CD4-positive, alpha-beta T cell treated with Interleukin-12 subunit alpha and Interleukin-12 subunit beta, for 1 hour (primary cell): ENCODE data around the gene PRKAG2.
A peak's percentile ranks its signal among the peaks of the same experiment; 100 is the strongest.

Experiments used
- DNase-seq: peaks from one replicate; pipeline ENCODE4 v3.0.0-alpha.2; 2020

PRKAG2 gene

DNA sequence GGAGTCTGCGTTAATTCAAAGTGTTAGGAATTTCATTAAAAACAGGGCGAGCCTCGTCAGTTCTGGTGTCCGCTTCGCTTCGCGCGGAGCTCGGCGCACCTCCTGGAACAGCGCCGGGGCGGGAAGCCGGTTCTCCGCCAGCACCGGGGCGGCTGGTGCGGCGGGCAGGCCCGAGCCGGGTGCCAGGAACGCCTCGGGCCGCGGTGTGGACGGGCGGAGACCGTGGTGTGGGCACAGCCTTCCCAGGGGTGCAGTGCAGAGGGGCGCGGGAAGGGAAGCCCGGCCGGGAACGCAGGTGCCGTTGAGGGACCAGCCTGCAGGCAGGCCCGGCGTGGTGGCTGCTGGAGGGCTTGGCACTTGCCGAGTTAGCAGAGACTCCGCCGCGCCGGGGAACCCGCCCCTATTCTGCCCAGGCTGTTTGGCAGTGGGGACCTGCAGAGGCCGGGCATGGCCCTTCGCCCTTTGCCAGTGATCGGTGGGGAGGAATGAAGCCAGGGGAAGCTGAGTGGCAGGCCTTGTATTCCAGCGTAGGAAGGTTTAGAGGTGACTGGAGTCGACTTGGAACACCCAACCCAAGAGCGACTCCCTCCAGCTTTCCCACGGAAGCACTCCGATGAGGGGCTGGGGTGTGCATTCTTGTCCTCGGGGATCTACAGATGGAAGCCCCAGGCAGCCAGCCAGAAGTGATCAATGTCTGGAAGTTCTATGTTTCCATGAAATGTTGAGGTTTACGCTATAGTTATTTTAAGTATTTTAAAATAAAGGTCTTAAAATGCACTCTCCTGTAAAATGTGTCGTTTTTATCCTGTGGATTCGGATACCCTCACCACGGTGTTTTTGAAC, 356.3 kb downstream of the PRKAG2 start:
- DNase-seq: peak; percentile 18

GRCh38 chr7:151519765-151520418, 357.0 kb downstream of the PRKAG2 start, which contains the start of gene RHEB:
Gene RHEB, minus strand, starts transcription at chr7:151519895. Its CDS starts 384 bp downstream, at chr7:151519511.
- peak; percentile 99 for DNase-seq

DNA sequence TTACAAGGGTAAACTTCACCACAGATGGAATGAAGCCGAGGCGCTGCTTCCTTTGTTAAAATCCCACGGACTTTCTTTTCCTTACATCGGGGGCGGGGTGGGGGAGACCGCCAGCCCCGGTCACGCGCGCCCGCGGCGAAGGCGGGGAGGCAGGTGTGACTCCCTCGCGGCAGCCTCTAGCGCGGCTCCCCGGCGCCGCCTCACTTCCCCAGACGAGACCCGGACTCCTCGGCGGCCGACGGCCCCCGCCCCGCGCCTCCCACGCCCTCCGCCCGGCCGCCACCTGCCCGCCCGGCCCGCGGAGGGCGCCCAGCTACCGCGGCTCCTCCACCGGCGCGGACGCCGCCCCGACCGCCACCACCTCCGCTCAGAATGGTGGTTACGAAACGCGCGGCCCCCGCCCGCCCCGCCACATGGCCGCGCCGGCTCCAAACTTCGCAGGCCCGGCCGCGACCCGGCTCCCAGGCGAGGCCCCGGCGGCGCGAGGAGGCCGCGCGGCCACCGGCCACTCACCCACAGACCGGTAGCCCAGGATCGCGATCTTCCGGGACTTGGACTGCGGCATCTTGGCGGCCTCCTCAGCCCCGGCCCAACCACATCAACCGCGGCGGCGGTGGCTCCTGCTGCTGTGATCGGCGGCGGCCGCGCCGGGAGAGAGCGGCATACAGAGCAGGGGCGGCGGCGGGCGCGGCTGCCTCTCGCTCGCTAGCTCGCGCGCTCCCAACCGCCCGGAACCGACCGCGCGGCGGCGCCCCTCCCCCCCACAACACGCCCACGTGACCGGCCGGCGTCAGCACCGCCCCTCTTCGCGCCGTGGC, 357.8 kb downstream of the PRKAG2 start:
- peak; percentile 65 for DNase-seq

- peak; percentile 50 for DNase-seq
Observed at GRCh38 chr7:151518105-151518946, 358.6 kb downstream of the PRKAG2 start.

DNA sequence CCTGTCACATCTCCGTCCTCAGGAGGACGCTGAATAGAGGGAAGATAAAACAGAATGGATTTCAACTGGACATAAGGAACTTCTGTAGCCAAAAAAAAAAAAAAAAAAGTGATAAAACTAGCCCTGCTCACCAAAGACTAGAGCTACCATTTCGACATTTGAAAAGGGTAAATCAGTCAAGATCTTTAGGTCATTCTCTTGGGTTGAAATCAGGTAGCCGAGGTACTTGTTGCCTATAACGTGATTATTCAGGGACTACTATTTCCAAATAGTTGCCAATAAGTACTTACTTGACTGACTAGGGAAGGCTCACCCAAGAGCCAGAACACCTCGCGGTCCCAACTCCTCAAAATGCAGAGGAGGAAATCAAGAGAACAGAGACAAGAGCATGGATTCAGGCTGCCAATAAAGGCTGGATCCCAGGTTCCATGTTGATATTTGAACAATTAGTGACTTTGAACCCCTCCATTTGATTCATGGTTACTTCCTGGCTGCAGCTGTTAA, 359.3 kb downstream of the PRKAG2 start:
- DNase-seq: no peak

- DNase-seq: no peak
Observed at GRCh38 chr7:151515276-151515565, 361.7 kb downstream of the PRKAG2 start.

DNA sequence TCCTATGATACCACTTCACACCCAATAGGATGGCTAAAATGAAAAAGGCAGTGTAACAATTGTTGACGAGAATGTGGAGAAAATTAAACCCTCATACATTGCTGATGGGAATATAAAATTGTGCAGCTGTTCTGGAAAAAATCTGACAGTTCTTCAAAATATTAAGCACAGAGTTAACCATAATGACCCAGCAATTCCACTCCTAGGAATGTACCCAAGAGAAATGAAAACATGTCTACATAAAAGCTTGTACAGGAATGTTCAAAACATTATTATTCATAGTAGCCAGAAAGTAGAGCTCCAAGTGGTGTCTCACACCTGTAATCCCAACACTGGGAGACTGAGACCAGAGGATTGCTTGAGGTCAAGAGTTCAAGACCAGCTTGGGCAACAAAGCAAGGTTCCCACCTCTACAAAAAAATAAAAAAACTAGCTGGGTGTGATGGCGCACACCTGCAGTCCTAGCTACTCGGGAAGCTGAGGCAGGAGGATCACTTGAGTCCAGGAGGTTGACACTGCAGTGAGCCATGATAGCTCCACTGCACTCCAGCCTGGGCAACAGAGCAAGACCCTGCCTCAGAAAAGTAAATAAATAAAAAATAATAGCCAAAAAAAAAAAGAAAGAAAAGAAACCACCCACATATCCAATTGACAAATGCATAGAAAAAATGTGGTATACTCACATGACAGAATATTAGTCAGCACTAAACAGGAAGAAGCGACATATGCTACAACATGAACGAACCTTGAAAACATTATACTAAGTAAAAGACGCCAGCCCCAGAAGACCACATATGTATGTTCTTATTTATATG, 362.2 kb downstream of the PRKAG2 start:
- no peak for DNase-seq

- no peak for DNase-seq
Observed at GRCh38 chr7:151513133-151513532, 363.8 kb downstream of the PRKAG2 start.

DNA sequence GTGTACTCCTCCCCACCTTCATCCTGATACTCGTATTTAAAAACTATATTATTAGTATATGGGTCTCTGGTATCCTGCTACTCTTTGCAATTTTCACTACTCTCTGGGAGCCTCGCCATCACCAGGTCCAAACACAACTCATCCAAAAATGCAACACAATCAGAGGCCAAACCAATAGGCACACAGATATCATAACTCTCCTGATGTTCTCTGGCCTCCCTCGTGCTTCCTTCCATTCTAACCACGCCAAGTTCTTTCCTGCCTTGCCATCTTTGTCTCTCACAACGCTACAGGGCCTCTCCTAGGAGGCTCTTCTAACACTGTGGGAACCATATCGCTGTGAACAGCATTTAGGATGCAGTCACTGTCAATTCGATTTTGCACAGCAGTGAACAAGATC, 364.6 kb downstream of the PRKAG2 start:
- DNase-seq: no peak

DNA sequence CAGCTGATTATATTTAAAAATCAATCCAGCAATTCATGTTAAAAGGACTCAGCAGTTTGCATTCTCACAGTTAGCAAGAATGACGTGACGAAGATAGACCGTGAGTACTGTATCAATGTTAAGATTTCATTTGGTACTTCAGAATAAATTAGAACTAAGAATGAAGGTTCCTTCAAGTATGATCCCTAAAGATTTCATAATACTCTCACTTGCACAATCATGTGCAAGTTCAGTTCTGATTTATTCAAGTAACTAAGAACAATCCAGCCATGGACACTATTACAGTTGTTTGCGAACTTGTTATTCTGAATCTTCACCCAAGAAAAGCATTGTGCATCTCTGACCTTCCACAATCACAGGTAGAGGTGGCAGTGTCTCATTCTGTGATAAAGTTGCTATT, 365.0 kb downstream of the PRKAG2 start:
- no peak for DNase-seq

- no peak for DNase-seq
Observed at GRCh38 chr7:151511270-151511669, 365.6 kb downstream of the PRKAG2 start.

GRCh38 chr7:151509670-151510333, 367.1 kb downstream of the PRKAG2 start:
- no peak for DNase-seq

DNA sequence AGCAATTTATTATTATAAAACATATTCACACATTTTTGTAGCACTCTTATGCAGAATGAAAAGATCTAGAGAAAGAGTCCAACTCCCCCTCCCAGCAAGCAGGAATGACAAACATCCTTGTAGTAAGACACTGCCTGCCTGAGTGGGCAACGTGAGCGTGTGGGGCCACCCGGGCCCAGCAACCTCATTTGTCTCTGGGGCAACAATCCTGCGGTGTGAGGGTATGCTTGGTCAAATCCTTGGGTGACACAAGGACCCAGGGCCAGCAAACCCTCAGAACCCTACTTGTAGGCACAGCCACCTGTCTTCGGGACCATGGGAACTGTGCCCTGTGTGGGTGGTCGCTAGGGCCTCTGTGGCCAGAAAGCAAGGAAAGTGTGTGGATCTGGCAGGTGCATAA, 367.9 kb downstream of the PRKAG2 start:
- DNase-seq: no peak

DNA sequence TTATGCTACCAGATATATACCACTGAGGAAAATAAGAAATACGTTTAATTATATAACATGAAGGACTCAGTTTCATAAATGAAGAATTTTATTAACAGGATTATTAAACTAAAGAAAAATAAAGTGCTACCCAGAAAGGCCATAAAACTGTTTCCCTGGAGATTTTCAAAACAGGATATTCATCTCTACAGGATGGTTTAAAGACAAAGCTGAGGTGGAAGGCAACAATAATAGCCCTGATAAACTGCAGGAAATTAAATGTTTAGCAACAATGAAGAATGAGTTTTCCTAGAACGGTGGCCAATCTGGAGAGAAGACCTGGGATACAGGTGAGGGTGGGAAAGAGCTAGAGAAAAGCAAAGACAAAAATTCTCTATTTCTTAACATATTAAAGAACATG, 369.1 kb downstream of the PRKAG2 start:
- DNase-seq: no peak

DNA sequence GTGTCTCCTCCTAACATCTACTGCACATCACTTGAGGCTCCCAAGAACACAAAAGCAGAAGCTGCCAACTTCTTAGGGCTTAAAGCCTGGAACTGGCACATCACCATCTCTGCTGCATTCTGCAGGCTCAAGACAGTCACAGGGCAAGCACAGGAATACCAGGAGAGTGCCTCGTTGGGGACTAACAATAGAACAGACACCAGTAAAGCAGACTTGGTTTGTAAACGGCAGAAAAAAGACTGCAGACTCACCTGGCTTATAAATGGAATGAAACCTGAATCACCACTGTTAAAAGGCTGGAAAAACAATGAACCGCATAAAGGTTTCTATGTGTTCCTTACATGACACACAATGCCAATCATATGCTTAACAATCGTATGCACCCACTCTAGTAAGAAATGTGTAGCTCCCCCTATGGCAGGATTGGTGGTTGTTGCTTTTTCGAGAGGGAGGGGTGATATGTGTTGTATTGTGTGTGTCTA, 370.0 kb downstream of the PRKAG2 start:
- DNase-seq: no peak
